ENCODE results near the gene FBXO17. TPM values are rescaled to one million over a fixed set of nuclear protein-coding genes. Genes with fewer than 3 reads are reported as not detected.
A peak's percentile ranks its signal among the peaks of the same experiment; 100 is the strongest.

The FBXO17 gene
- total and polyA plus RNA-seq, 2 experiments from 2014 or later: 39.3 to 65.3 TPM

DNA sequence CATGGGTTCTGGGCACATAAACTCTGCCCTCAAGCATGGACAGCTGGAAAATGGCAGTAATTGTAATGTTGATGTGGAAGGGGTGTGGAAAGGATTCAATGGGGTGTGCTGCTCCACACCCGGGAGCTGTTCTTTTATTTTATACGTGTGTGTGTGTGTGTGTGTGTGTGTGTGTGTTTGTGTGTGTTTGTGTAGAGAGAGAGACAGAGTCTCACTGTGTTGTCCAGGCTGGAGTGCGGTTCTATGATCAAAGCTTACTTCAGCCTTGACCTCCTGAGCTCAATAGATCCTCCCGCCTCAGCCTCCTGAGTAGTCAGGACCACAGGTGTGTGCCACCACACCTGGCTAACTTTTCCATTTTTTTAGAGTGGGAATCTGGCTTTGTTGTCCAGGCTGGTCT lies 42.0 kb downstream of the FBXO17 start:
- no peaks in the 10 kb centered on the region for H3K27me3 ChIP-seq
- TF ChIP-seq, protein P1, sequence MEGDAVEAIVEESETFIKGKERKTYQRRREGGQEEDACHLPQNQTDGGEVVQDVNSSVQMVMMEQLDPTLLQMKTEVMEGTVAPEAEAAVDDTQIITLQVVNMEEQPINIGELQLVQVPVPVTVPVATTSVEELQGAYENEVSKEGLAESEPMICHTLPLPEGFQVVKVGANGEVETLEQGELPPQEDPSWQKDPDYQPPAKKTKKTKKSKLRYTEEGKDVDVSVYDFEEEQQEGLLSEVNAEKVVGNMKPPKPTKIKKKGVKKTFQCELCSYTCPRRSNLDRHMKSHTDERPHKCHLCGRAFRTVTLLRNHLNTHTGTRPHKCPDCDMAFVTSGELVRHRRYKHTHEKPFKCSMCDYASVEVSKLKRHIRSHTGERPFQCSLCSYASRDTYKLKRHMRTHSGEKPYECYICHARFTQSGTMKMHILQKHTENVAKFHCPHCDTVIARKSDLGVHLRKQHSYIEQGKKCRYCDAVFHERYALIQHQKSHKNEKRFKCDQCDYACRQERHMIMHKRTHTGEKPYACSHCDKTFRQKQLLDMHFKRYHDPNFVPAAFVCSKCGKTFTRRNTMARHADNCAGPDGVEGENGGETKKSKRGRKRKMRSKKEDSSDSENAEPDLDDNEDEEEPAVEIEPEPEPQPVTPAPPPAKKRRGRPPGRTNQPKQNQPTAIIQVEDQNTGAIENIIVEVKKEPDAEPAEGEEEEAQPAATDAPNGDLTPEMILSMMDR (IDR thresholded peaks at IDR 0.05; ENCODE audit: low read depth, low read length): no peak
- DNase-seq (ENCODE audit: low read depth in 1 of 2, low spot score in 1 of 2): no peak
- H3K36me3 ChIP-seq: no peaks in the 10 kb centered on the region
- H3K9me3 ChIP-seq (ENCODE audit: low read depth): no peaks in the 10 kb centered on the region
- no peaks in the 10 kb centered on the region for H3K4me1 ChIP-seq (ENCODE audit: low read depth)
- H3K4me3 ChIP-seq: no peak overlapping the region
- no peak overlapping the region for H3K27ac ChIP-seq

DNA sequence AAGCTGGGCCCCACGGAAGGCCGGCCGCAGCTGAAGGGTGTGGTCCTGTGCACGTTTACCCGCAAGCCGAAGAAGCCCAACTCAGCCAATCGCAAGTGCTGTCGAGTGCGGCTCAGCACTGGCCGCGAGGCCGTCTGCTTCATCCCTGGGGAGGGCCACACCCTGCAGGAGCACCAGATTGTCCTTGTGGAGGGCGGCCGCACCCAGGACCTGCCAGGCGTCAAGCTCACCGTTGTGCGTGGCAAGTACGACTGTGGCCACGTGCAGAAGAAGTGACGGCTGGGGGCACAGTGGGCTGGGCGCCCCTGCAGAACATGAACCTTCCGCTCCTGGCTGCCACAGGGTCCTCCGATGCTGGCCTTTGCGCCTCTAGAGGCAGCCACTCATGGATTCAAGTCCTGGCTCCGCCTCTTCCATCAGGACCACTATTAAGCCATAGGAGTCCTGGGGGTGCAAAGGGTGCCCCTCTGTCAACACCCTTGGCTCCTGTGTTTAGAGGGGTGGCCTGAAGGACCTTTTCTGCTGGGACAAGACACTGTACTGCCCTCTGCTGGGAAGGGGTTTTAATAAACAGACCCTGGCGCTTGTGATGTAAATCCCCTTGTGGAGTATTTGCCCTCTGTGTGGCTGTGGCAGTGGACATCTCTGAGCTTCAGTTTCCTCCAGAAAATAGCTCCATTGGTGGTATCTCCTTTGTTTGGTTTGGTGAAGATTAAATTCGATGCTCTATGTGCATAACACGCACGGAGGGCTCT lies 42.9 kb downstream of the FBXO17 start:
- Histone ChIP-seq H3K9me3 (ENCODE audit: low read depth) (no peaks in the 10 kb centered on the region), H3K36me3 (peaks cover 2% of the 10 kb centered on the region), H3K4me1 (ENCODE audit: low read depth) (no peaks in the 10 kb centered on the region), H3K27me3 (no peaks in the 10 kb centered on the region), H3K4me3 (no peak overlapping the region), H3K27ac (no peak overlapping the region)
- TF ChIP-seq, protein P1 (IDR thresholded peaks at IDR 0.05; ENCODE audit: low read depth, low read length): peak; percentile 41
- DNase-seq (ENCODE audit: low read depth in 1 of 2, low spot score in 1 of 2): peak; percentile 60 to 61

DNA sequence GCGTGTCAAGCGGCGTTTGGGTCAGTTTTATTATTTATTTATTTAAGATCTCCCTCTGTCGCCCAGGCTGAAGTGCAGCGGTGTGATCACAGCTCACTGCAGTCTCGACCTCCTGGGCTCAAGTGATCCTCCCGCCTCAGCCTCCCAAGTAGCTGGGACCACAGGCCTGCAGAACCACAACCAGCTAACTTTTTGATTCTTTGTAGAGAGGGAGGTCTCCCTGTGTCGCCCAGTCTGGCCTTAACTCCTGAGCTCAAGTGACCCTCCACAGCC lies 44.1 kb downstream of the FBXO17 start:
- TF ChIP-seq, protein P1 (IDR thresholded peaks at IDR 0.05; ENCODE audit: low read depth, low read length): no peak
- Histone ChIP-seq H3K27me3 (no peaks in the 10 kb centered on the region), H3K27ac (peak overlapping the region; percentile 44), H3K4me3 (peak overlapping the region; percentile 88), H3K36me3 (peaks cover 2% of the 10 kb centered on the region), H3K4me1 (ENCODE audit: low read depth) (no peaks in the 10 kb centered on the region), H3K9me3 (ENCODE audit: low read depth) (no peaks in the 10 kb centered on the region)
- DNase-seq (ENCODE audit: low read depth in 1 of 2, low spot score in 1 of 2): no peak

DNA sequence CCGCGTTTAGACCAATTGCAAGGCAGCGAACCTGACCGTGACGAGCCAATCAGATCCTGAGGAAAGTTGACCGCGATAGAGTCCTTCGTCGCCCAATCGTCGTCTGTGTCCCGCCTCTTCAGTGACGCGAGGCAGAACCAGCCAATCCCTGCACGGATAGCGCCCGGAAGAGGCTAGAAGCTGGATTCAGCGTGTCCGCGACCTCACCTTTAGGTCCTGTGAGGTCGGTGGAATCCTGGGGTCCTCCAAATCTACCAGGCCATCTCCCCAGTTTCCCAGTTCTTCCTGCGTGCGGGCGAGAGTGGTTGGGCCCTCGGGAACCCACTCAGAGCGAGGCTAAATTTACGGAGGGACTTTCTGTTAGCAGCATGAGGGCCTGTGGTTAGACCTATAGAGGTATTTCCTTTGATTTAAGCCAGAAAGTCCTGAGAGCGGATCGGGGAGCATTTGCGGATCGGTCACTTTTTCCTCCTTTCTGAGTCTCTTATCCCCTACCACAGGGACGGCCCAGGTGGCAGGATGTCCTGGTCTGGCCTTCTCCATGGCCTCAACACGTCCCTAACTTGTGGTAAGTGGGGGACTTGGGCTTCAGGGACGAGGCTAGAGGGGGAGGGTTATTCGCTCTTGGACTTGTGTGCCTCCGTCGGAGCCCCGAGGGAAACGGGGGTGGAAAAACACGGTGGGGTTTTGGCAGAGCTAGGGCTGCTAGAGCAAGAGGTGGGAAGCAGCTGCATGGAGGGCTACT lies 44.6 kb downstream of the FBXO17 start, which contains the start of gene MRPS12:
TSS of gene MRPS12 (plus strand) at position 169 of the 745 bp plus-strand sequence. CDS start at position 520, 351 bp downstream.
- TF ChIP-seq, protein P1 (IDR thresholded peaks at IDR 0.05; ENCODE audit: low read depth, low read length): no peak
- peak within 1 kb of the TSS; percentile 88 for H3K4me3 ChIP-seq
- H3K9me3 ChIP-seq (ENCODE audit: low read depth): no peaks in the 10 kb centered on the region
- peak; percentile 99 to 100 for DNase-seq (ENCODE audit: low read depth in 1 of 2, low spot score in 1 of 2)
- peak within 1 kb of the TSS; percentile 90 for H3K27ac ChIP-seq
- H3K27me3 ChIP-seq: no peaks in the 10 kb centered on the region
- H3K4me1 ChIP-seq (ENCODE audit: low read depth): no peaks in the 10 kb centered on the region
- H3K36me3 ChIP-seq: peaks cover 2% of the 10 kb centered on the region

DNA sequence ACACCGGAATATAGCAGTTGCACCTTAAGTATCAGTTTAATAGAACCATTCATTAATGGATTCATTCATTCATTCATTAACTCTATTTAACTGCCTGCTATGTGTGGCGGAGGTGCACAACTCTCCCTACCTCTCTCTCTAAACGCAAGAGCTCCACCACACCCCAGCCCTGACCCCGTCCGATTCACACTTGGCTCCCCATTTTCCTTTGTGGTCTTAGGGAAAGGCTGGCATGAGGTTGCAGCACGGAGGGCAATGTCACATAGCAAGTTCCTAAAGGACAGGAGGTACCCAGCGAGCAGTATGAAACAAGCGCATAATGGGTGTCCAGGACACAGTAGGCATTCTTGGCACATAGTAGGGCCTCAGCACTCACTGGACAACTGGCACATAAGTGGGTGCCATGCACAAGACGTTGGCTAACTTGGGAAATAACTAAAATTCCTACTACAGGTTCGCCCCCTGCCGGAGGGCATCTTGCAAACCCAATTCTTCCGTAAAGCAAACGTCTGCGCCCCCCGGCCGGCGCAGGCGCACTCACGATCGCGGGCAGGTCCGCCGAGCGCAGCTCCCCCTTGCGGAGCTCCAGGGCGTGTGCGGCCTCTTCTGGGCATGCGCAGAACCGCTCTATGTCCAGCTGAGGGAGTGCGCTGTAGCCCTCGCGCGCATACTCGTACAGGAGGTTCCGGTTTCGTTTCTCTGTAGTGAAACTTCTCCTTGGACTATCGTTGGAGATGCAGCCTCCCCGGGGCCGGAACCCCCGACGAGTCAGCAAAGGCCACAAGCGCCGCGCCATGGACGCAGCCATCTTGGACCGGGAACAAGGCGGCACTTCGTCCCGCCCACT lies 45.4 kb downstream of the FBXO17 start, which contains the start of gene SARS2:
TSS of gene SARS2 (minus strand) at position 835 of the 847 bp plus-strand sequence. CDS start at position 808, 27 bp downstream.
- DNase-seq (ENCODE audit: low read depth in 1 of 2, low spot score in 1 of 2): peak; percentile 94 to 97

More for the DNA sequence above, 45.4 kb downstream of the FBXO17 start, which contains the start of gene SARS2:
- Histone ChIP-seq H3K27me3 (no peaks in the 10 kb centered on the region), H3K9me3 (ENCODE audit: low read depth) (no peaks in the 10 kb centered on the region), H3K36me3 (peaks cover 2% of the 10 kb centered on the region), H3K27ac (peak within 1 kb of the TSS; percentile 90), H3K4me1 (ENCODE audit: low read depth) (no peaks in the 10 kb centered on the region), H3K4me3 (peak within 1 kb of the TSS; percentile 88)
- TF ChIP-seq, protein P1 (IDR thresholded peaks at IDR 0.05; ENCODE audit: low read depth, low read length): peak; percentile 100

Measured in cardiac muscle cell (in vitro differentiated cells and primary cell).